ENCODE data around the gene ZMYND8. TPM values are rescaled to one million over a fixed set of nuclear protein-coding genes. Genes with fewer than 3 reads are reported as not detected.

Gene ZMYND8
- total RNA-seq, 3 donors from 2014 or later, result 62.1 to 64.9 (median 62.1) TPM

- TF ChIP-seq CTCF (IDR thresholded peaks at IDR 0.05), result no peak
These were observed 157.4 kb downstream of the ZMYND8 start for GRCh38 chr20:47198996-47199552.

GRCh38 chr20:47198254-47198671 lies 158.2 kb downstream of the ZMYND8 start:
- DNase-seq (no peak), ATAC-seq (no peak)
- intact Hi-C loops (cut with DNase I, micrococcal nuclease), result no loop called here
- H3K36me3 ChIP-seq (ENCODE audit: low read depth), result no peaks in the 10 kb centered on the region
- H3K4me1 ChIP-seq (ENCODE audit: low read depth), result peaks cover 2% of the 10 kb centered on the region
- no peaks in the 10 kb centered on the region for H3K9me3 ChIP-seq
- H3K4me3 ChIP-seq, result no peak overlapping the region
- no peak for TF ChIP-seq CTCF (IDR thresholded peaks at IDR 0.05)

More at GRCh38 chr20:47198996-47199552, 157.4 kb downstream of the ZMYND8 start:
- Histone ChIP-seq H3K4me1 (ENCODE audit: low read depth) (peaks cover 2% of the 10 kb centered on the region), H3K9me3 (no peaks in the 10 kb centered on the region), H3K36me3 (ENCODE audit: low read depth) (no peaks in the 10 kb centered on the region), H3K4me3 (no peak overlapping the region)
- intact Hi-C loops (cut with DNase I, micrococcal nuclease), result no loop called here
- no peak for DNase-seq
- ATAC-seq, result no peak

GRCh38 chr20:47196091-47197081 lies 160.1 kb downstream of the ZMYND8 start:
- Histone ChIP-seq H3K36me3 (ENCODE audit: low read depth) (no peaks in the 10 kb centered on the region), H3K4me1 (ENCODE audit: low read depth) (peaks cover 2% of the 10 kb centered on the region), H3K9me3 (no peaks in the 10 kb centered on the region), H3K4me3 (no peak overlapping the region)
- peak; percentile 73 to 83 (median 77) for DNase-seq
- peak; percentile 90 for ATAC-seq
- TF ChIP-seq CTCF (IDR thresholded peaks at IDR 0.05), result peak; percentile 93
- intact Hi-C loops (cut with DNase I, micrococcal nuclease), result no loop called here

- intact Hi-C loops (cut with DNase I, micrococcal nuclease), result no loop called here
- Histone ChIP-seq H3K9me3 (no peaks in the 10 kb centered on the region), H3K36me3 (ENCODE audit: low read depth) (no peaks in the 10 kb centered on the region), H3K4me1 (ENCODE audit: low read depth) (peaks cover under 1% of the 10 kb centered on the region), H3K4me3 (no peak overlapping the region)
- no peak for ATAC-seq
- TF ChIP-seq CTCF (IDR thresholded peaks at IDR 0.05), result no peak
- no peak for DNase-seq
These were observed 160.9 kb downstream of the ZMYND8 start for GRCh38 chr20:47195573-47195972.

- Histone ChIP-seq H3K9me3 (no peaks in the 10 kb centered on the region), H3K36me3 (ENCODE audit: low read depth) (no peaks in the 10 kb centered on the region), H3K4me3 (no peak overlapping the region), H3K4me1 (ENCODE audit: low read depth) (no peaks in the 10 kb centered on the region)
- no peak for TF ChIP-seq CTCF (IDR thresholded peaks at IDR 0.05)
- no peak for ATAC-seq
- intact Hi-C loops (cut with DNase I, micrococcal nuclease), result no loop called here
- DNase-seq, result no peak
These were observed 164.5 kb downstream of the ZMYND8 start for GRCh38 chr20:47191956-47192355.
